Transverse colon (tissue), 4 donors: ENCODE data around the gene RIPOR3. TPM values are rescaled to one million over a fixed set of nuclear protein-coding genes. Genes with fewer than 3 reads are reported as not detected.
A peak's percentile ranks its signal among the peaks of the same experiment; 100 is the strongest.

Experiments
- DNase-seq: peaks from one replicate; pipeline ENCODE4 v3.0.0-alpha.2; 2019
- H3K27ac ChIP-seq, 4 donors: fragments of 200-600 bp; sonication (generic); 2 replicates each; pipeline ENCODE4 v1.5.1; 2016 to 2018; ENCODE audit warnings: inconsistent platforms in 4 of 4
- H3K27me3 ChIP-seq: fragments of 200-600 bp; sonication (generic); 2 replicates; pipeline ENCODE4 v1.5.1; 2017; ENCODE audit warnings: inconsistent platforms
- H3K36me3 ChIP-seq, 4 donors: fragments of 200-600 bp; sonication (generic); 2 replicates each; pipeline ENCODE4 v1.5.1; 2017 to 2019; ENCODE audit warnings: inconsistent platforms in 4 of 4
- H3K4me1 ChIP-seq, 4 donors: fragments of 200-600 bp; sonication (generic); 2 replicates each; pipeline ENCODE4 v1.5.1; 2017 to 2020; ENCODE audit warnings: inconsistent platforms in 4 of 4
- H3K4me3 ChIP-seq, 4 donors: fragments of 200-600 bp; sonication (generic); 1 replicate in 1 of 4; 2 replicates in 3 of 4; pipeline versions ENCODE4 v1.5.1 to v1.6.1; 2017 to 2019; ENCODE audit warnings: inconsistent platforms in 4 of 4
- H3K9me3 ChIP-seq, 2 donors: fragments of 200-600 bp; sonication (generic); 2 replicates each; pipeline ENCODE4 v1.5.1; 2017 to 2019; ENCODE audit warnings: inconsistent platforms in 2 of 2
- EP300 ChIP-seq: sonication (generic); formaldehyde crosslinking; IDR thresholded peaks from one replicate; pipeline ENCODE4 v1.6.1; 2017; ENCODE audit warnings: antibody characterized with exemption, low read depth
- POLR2A ChIP-seq: fragments of 450-650 bp; IDR thresholded peaks from one replicate; pipeline ENCODE4 v1.6.1; 2016; ENCODE audit warnings: antibody characterized with exemption, mild to moderate bottlenecking, moderate library complexity
- POLR2AphosphoS5 ChIP-seq, 3 donors: sonication (generic); formaldehyde crosslinking; IDR thresholded peaks; one replicate each; pipeline ENCODE4 v1.6.1; 2016; ENCODE audit warnings: antibody characterized with exemption in 3 of 3
- WGBS, 2 donors: methylation state at CpG; one replicate each; pipeline ENCODE4 v1.1.5; 2018; ENCODE audit warnings: low coverage in 1 of 2; 5-methylcytosine and 5-hydroxymethylcytosine counted together
- in situ Hi-C, 4 donors: fragments of 200-750 bp; cut with MboI; loops; one replicate each; pipeline versions ENCODE4 v1.15.0 to v1.15.1; 2017; ENCODE audit warnings: low sequenced_read_pairs in 3 of 4, low pct_ligation_motif_present in 1 of 4, low pct_unique_long_range_greater_than_20kb in 1 of 4
- intact Hi-C: fragments of 100-400 bp; cut with DNase I; formaldehyde crosslinking; loops from one replicate; pipeline ENCODE4 v1.15.1; 2023; ENCODE audit warnings: low total_unique reads
- total RNA-seq, 4 donors: library from RNA; depleted of rRNA; stranded (reverse); fragments of >200 nt; gene quantifications; one replicate each; pipeline ENCODE4 v1.1.0, GENCODE V29; 2016
- TF ChIP-seq, protein P1 (sequence below), 5 experiments: fragments of 200-600 bp in 3 of 5; fragments of 450-650 bp in 2 of 5; sonication (generic) in 3 of 5; IDR thresholded peaks; 1 replicate in 2 of 5; 2 replicates in 3 of 5; pipeline ENCODE4 v1.5.1; 2016 to 2017; ENCODE audit warnings: antibody characterized with exemption in 5 of 5, inconsistent platforms in 3 of 5, mild to moderate bottlenecking in 2 of 5, moderate library complexity in 1 of 5

The RIPOR3 gene
- total RNA-seq, 4 donors from 2014 or later, result 4.6 to 15.7 (median 8.7) TPM

DNA sequence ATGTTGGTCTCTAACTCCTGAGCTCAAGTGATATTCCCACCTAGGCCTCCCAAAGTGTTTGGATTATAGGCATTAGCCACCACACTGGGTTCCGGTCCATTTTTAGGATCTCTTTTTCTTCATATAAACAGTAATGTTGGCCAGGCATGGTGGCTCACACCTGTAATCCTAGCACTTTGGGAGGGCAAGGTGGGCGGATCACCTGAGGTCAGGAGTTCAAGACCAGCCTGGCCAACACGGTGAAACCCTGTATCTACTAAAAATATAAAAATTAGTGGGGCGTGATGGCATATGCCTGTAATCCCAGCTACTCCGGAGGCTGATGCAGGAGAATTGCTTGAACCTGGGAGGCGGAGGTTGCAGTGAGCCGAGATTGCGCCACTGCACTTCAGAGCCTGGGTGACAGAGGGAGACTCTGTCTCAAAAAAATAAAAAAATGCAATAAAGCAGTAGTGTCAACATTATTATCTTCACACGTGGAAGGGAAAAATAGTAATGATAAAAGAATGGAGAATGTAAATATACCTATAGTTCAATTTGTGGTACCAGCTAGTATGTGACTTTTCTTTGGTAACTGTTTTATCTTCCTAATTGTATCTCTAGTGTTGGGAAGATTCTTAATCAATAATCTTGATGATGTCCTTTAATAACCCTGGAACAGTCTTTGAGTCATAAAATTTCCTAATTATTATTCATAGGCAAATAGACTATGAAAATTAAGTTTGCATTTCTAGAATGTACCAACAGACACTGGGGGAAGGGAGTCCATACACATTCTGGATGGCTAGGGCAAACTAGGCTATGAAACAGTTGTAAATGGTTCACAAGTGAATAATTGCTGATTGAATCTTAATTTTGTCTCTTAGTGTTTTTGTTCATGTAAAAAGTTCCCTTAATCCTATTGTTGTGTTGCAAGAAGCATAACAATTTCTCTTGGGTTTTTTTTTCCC lies 43.7 kb upstream of the RIPOR3 start:
- intact Hi-C loops (loop anchor here (5.0 kb wide), 1 partner anchor 98 kb away; no protein-coding TSS in a partner anchor), in situ Hi-C loops (loop anchor here in 3 of 4 donors (25.0 kb wide), 2 partner anchors 248 to 548 kb away; partner anchors contain the start of gene CEBPB (in 1 of the 3))
- TF ChIP-seq POLR2A, result no peak
- no peak for TF ChIP-seq POLR2AphosphoS5 (IDR thresholded peaks at IDR 0.05)
- TF ChIP-seq, protein P1, sequence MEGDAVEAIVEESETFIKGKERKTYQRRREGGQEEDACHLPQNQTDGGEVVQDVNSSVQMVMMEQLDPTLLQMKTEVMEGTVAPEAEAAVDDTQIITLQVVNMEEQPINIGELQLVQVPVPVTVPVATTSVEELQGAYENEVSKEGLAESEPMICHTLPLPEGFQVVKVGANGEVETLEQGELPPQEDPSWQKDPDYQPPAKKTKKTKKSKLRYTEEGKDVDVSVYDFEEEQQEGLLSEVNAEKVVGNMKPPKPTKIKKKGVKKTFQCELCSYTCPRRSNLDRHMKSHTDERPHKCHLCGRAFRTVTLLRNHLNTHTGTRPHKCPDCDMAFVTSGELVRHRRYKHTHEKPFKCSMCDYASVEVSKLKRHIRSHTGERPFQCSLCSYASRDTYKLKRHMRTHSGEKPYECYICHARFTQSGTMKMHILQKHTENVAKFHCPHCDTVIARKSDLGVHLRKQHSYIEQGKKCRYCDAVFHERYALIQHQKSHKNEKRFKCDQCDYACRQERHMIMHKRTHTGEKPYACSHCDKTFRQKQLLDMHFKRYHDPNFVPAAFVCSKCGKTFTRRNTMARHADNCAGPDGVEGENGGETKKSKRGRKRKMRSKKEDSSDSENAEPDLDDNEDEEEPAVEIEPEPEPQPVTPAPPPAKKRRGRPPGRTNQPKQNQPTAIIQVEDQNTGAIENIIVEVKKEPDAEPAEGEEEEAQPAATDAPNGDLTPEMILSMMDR (IDR thresholded peaks at IDR 0.05), result no peak
- Histone ChIP-seq H3K36me3 (no peaks in the 10 kb centered on the region), H3K9me3 (no peaks in the 10 kb centered on the region), H3K27ac (peak overlapping the region in 3 of 4 donors; percentile 25 to 52 (median 26)), H3K27me3 (no peaks in the 10 kb centered on the region), H3K4me1 (peaks cover 7 to 41% (median 14%) of the 10 kb centered on the region in 4 donors), H3K4me3 (no peak overlapping the region)
- DNase-seq, result no peak
- 85% methylated on average over 9 of the region's 9 CpGs for WGBS, 2 donors

DNA sequence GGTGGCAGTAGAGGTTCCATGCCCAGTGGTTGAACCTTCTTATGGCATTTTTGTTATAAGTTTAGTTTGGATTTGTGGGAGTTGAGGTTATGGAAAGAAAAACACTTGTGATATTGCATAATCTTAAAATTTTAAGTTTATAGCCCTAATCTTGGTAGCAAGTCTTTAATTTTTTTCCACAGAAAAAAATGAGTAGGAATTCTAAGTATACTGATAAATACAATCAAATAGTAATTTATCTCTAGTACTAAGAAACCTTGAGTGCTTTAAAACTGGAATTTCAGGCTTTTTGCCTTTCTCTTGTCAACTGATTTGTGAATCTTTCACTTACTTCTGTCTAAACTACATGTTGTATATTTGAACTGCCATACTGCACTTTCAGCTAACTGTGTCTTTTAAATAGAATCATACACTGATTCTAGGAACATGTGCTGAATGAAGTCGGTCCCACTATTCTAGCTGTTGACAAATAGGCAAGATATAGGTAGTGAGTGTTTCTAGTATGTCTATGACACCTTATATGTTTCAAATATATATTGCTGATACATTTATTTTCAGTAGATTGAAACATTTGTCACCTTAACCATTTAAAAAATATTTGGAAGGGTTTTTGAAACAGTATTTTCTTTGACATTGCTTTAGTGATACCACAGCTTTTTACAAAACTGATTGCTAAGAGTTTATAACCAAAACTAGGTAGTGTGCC lies 42.5 kb upstream of the RIPOR3 start:
- WGBS, 2 donors, result 27 to 55% methylated on average over 1 of the region's 1 CpG
- in situ Hi-C loops (loop anchor here in 3 of 4 donors (25.0 kb wide), 2 partner anchors 246 to 546 kb away; partner anchors contain the start of gene CEBPB (in 1 of the 3)), intact Hi-C loops (loop anchor here (5.0 kb wide), 1 partner anchor 96 kb away; no protein-coding TSS in a partner anchor)
- Histone ChIP-seq H3K4me1 (peaks cover 7 to 53% (median 16%) of the 10 kb centered on the region in 4 donors), H3K27me3 (no peaks in the 10 kb centered on the region), H3K27ac (no peak overlapping the region), H3K36me3 (no peaks in the 10 kb centered on the region), H3K9me3 (no peaks in the 10 kb centered on the region), H3K4me3 (no peak overlapping the region)
- no peak for TF ChIP-seq POLR2A
- no peak for DNase-seq

DNA sequence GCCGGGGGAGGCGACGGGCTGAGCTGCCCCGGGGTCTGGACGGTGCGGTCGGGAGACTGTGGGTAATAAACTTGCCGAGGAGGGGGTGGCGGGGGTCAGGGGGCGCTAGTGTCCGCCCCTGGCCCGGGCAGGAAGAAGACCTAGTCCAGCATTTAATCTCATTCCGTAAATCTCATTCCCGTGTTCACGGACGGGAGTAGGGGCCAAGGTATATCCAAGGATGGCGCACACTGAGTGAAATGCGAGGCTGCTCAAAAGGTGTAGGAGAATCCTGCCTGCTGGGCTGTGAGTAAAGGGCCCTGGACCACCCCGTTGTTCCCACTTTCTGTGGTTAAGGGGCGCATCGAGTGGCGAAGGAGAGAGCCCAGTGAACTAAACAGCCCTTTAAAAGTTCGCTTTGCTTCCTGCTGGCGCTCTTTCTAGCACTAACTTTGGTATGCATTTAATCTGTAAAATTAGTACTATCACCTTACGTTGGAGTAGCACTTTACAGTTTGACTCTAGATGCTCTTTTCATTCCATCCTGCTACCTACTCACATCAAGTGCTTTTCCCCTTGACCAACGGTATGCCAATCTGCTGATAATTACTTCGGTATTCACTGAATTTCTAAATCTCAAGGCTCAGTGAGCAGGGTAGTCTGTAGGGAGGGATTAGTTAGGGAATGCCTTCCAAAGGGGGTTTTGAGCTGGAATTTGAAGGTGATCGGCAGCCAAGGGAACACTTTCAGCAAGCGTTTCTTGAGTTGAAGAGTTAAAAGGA lies 40.8 kb upstream of the RIPOR3 start:
- Histone ChIP-seq H3K27ac (peak overlapping the region; percentile 89 to 92 (median 90)), H3K27me3 (no peaks in the 10 kb centered on the region), H3K36me3 (no peaks in the 10 kb centered on the region), H3K4me3 (peak overlapping the region; percentile 72 to 84 (median 77)), H3K9me3 (no peaks in the 10 kb centered on the region), H3K4me1 (peaks cover 7 to 59% (median 16%) of the 10 kb centered on the region in 4 donors)
- TF ChIP-seq POLR2A (no peak), POLR2AphosphoS5 (IDR thresholded peaks at IDR 0.05) (no peak), EP300 (no peak)
- TF ChIP-seq, protein P1 (IDR thresholded peaks at IDR 0.05), result no peak
- in situ Hi-C loops (loop anchor here in 3 of 4 donors (25.0 kb wide), 2 partner anchors 245 to 545 kb away; partner anchors contain the start of gene CEBPB (in 1 of the 3)), intact Hi-C loops (loop anchor here (5.0 kb wide), 1 partner anchor 95 kb away; no protein-coding TSS in a partner anchor)
- 12 to 29% methylated on average over 4 to 29 of the region's 29 CpGs for WGBS, 2 donors
- DNase-seq, result no peak
